Mesendoderm (in vitro differentiated cells): Measurements from ENCODE around the gene KIF17.

Source experiments
- DNase-seq: peaks from one replicate; pipeline ENCODE4 v3.0.0; 2013
- H2AK5ac ChIP-seq: 2 replicates; pipeline ENCODE4 v1.6.1; 2013; ENCODE audit warnings: low read length, inconsistent platforms
- H2BK120ac ChIP-seq: 2 replicates; pipeline ENCODE4 v1.6.1; 2013; ENCODE audit warnings: low read depth, mild to moderate bottlenecking, low read length, moderate library complexity, mixed read lengths
- H2BK15ac ChIP-seq: replicated peaks from 2 replicates; pipeline ENCODE4 v1.6.1; 2013; ENCODE audit warnings: low read depth, mild to moderate bottlenecking, moderate library complexity
- H2BK5ac ChIP-seq: 2 replicates; pipeline ENCODE4 v1.6.1; 2013; ENCODE audit warnings: low read length, inconsistent platforms
- H3K18ac ChIP-seq: 2 replicates; pipeline ENCODE4 v1.6.1; 2013; ENCODE audit warnings: mild to moderate bottlenecking, low read length, mixed read lengths
- H3K23ac ChIP-seq: one replicate; pipeline ENCODE4 v1.6.1; 2013; ENCODE audit warnings: low read length
- H3K27ac ChIP-seq: 2 replicates; pipeline ENCODE4 v1.5.1; 2013; ENCODE audit warnings: low read depth, mild to moderate bottlenecking, inconsistent platforms, low read length, moderate library complexity
- H3K27me3 ChIP-seq: 2 replicates; pipeline ENCODE4 v1.6.1; 2013; ENCODE audit warnings: low read length, control low read depth, mild to moderate bottlenecking, inconsistent platforms; ENCODE audit not compliant: insufficient read depth, poor library complexity
- H3K36me3 ChIP-seq: 2 replicates; pipeline ENCODE4 v1.6.1; 2013; ENCODE audit warnings: low read length, inconsistent platforms; ENCODE audit not compliant: control insufficient read depth, insufficient read depth
- H3K4ac ChIP-seq: one replicate; pipeline ENCODE4 v1.6.1; 2013; ENCODE audit warnings: low read depth, mild to moderate bottlenecking, low read length, moderate library complexity
- H3K4me1 ChIP-seq: 2 replicates; pipeline ENCODE4 v1.6.1; 2013; ENCODE audit warnings: low read depth, low read length, inconsistent platforms; ENCODE audit not compliant: control insufficient read depth
- H3K4me2 ChIP-seq: 2 replicates; pipeline ENCODE4 v1.6.1; 2013; ENCODE audit warnings: low read length
- H3K4me3 ChIP-seq: 2 replicates; pipeline ENCODE4 v1.5.1; 2013; ENCODE audit warnings: mild to moderate bottlenecking, low read length
- H3K56ac ChIP-seq: one replicate; pipeline ENCODE4 v1.6.1; 2013; ENCODE audit warnings: low read length
- H3K79me1 ChIP-seq: 2 replicates; pipeline ENCODE4 v1.6.1; 2013; ENCODE audit warnings: low read length, inconsistent platforms
- H3K79me2 ChIP-seq: 2 replicates; pipeline ENCODE4 v1.6.1; 2013; ENCODE audit warnings: mild to moderate bottlenecking, low read length; ENCODE audit not compliant: control insufficient read depth, insufficient read depth
- H3K9ac ChIP-seq: 2 replicates; pipeline ENCODE4 v1.6.1; 2013; ENCODE audit warnings: low read length, inconsistent platforms
- H4K5ac ChIP-seq: one replicate; pipeline ENCODE4 v1.6.1; 2013; ENCODE audit warnings: low read length
- H4K8ac ChIP-seq: one replicate; pipeline ENCODE4 v1.6.1; 2013; ENCODE audit warnings: low read depth, mild to moderate bottlenecking, control low read depth, low read length, moderate library complexity
- WGBS: extraction: QIAGEN DNeasy Blood & Tissue Kit; methylation state at CpG from one replicate; pipeline ENCODE4 v1.1.7; 2013; ENCODE audit warnings: low lambda C conversion rate, missing lambda C conversion rate; ENCODE audit not compliant: insufficient coverage; ENCODE audit errors: extremely low coverage; 5-methylcytosine and 5-hydroxymethylcytosine counted together

Gene KIF17

GRCh38 chr1:20654104-20654690, 63.6 kb downstream of the KIF17 start:
- peaks cover 29% of the 10 kb centered on the region for H3K36me3 ChIP-seq
- no peak overlapping the region for H3K4ac ChIP-seq
- no peak overlapping the region for H2BK15ac ChIP-seq
- DNase-seq = peak; percentile 40
- no peaks in the 10 kb centered on the region for H3K4me1 ChIP-seq
- H3K27me3 ChIP-seq = no peaks in the 10 kb centered on the region
- no peak overlapping the region for H3K27ac ChIP-seq
- H3K4me3 ChIP-seq = no peak overlapping the region
- H3K18ac ChIP-seq = no peak overlapping the region
- peaks cover 15% of the 10 kb centered on the region for H3K79me1 ChIP-seq
- H3K56ac ChIP-seq = no peak overlapping the region
- H3K79me2 ChIP-seq = peaks cover 16% of the 10 kb centered on the region
- no peak overlapping the region for H4K8ac ChIP-seq
- H2BK5ac ChIP-seq = no peak overlapping the region
- no peak overlapping the region for H2BK120ac ChIP-seq
- no CpG with 5 or more reads among the region's 20 CpGs for WGBS
- H4K5ac ChIP-seq = no peak overlapping the region
- H3K4me2 ChIP-seq = no peak overlapping the region
- no peak overlapping the region for H2AK5ac ChIP-seq
- H3K9ac ChIP-seq = no peak overlapping the region
- no peak overlapping the region for H3K23ac ChIP-seq

- Histone ChIP-seq H3K4me2 (no peak overlapping the region), H3K27ac (no peak overlapping the region), H2BK15ac (no peak overlapping the region), H2BK120ac (no peak overlapping the region), H3K4me1 (no peaks in the 10 kb centered on the region), H2AK5ac (no peak overlapping the region), H3K79me2 (peaks cover 3% of the 10 kb centered on the region), H3K9ac (no peak overlapping the region), H3K4me3 (no peak overlapping the region), H3K18ac (no peak overlapping the region), H3K4ac (no peak overlapping the region), H3K27me3 (no peaks in the 10 kb centered on the region), H3K36me3 (peaks cover 25% of the 10 kb centered on the region), H2BK5ac (no peak overlapping the region), H4K8ac (no peak overlapping the region), H3K56ac (no peak overlapping the region), H4K5ac (no peak overlapping the region), H3K79me1 (peaks cover 9% of the 10 kb centered on the region), H3K23ac (no peak overlapping the region)
- WGBS = no CpG with 5 or more reads among the region's 15 CpGs
- no peak for DNase-seq
Observed at GRCh38 chr1:20652300-20652699, 65.5 kb downstream of the KIF17 start.

GRCh38 chr1:20648946-20649345, 68.9 kb downstream of the KIF17 start:
- Histone ChIP-seq H3K4me1 (no peaks in the 10 kb centered on the region), H3K4me2 (no peak overlapping the region), H2AK5ac (no peak overlapping the region), H3K36me3 (peaks cover 17% of the 10 kb centered on the region), H4K8ac (no peak overlapping the region), H3K23ac (no peak overlapping the region), H3K79me2 (no peaks in the 10 kb centered on the region), H3K27me3 (no peaks in the 10 kb centered on the region), H4K5ac (no peak overlapping the region), H2BK15ac (no peak overlapping the region), H3K9ac (no peak overlapping the region), H2BK120ac (no peak overlapping the region), H3K4ac (no peak overlapping the region), H2BK5ac (no peak overlapping the region), H3K56ac (no peak overlapping the region), H3K79me1 (no peaks in the 10 kb centered on the region), H3K4me3 (no peak overlapping the region), H3K27ac (no peak overlapping the region), H3K18ac (no peak overlapping the region)
- no CpG with 5 or more reads among the region's 15 CpGs for WGBS
- DNase-seq = no peak

- peaks cover 13% of the 10 kb centered on the region for H3K36me3 ChIP-seq
Observed at GRCh38 chr1:20648438-20648837, 69.4 kb downstream of the KIF17 start.

GRCh38 chr1:20645414-20645813, 72.4 kb downstream of the KIF17 start:
- Histone ChIP-seq H3K4me3 (no peak overlapping the region), H2BK5ac (no peak overlapping the region), H3K27me3 (no peaks in the 10 kb centered on the region), H3K4ac (no peak overlapping the region), H3K4me1 (no peaks in the 10 kb centered on the region), H2BK15ac (no peak overlapping the region), H3K4me2 (no peak overlapping the region), H3K79me2 (no peaks in the 10 kb centered on the region), H2AK5ac (no peak overlapping the region), H3K56ac (no peak overlapping the region), H3K27ac (no peak overlapping the region), H3K79me1 (no peaks in the 10 kb centered on the region), H2BK120ac (no peak overlapping the region), H3K18ac (no peak overlapping the region), H3K36me3 (peaks cover 8% of the 10 kb centered on the region), H3K23ac (no peak overlapping the region), H3K9ac (no peak overlapping the region), H4K5ac (no peak overlapping the region), H4K8ac (no peak overlapping the region)
- no CpG with 5 or more reads among the region's 14 CpGs for WGBS
- no peak for DNase-seq

More at GRCh38 chr1:20648438-20648837, 69.4 kb downstream of the KIF17 start:
- H3K18ac ChIP-seq = no peak overlapping the region
- no peak overlapping the region for H3K4me2 ChIP-seq
- no peaks in the 10 kb centered on the region for H3K4me1 ChIP-seq
- no peaks in the 10 kb centered on the region for H3K79me1 ChIP-seq
- H3K9ac ChIP-seq = no peak overlapping the region
- H3K79me2 ChIP-seq = no peaks in the 10 kb centered on the region
- no peaks in the 10 kb centered on the region for H3K27me3 ChIP-seq
- H2BK15ac ChIP-seq = no peak overlapping the region
- H4K8ac ChIP-seq = no peak overlapping the region
- H4K5ac ChIP-seq = no peak overlapping the region
- H3K4ac ChIP-seq = no peak overlapping the region
- no peak overlapping the region for H2AK5ac ChIP-seq
- H2BK120ac ChIP-seq = no peak overlapping the region
- no peak for DNase-seq
- H3K23ac ChIP-seq = no peak overlapping the region
- no peak overlapping the region for H3K4me3 ChIP-seq
- no CpG with 5 or more reads among the region's 13 CpGs for WGBS
- no peak overlapping the region for H3K27ac ChIP-seq
- no peak overlapping the region for H3K56ac ChIP-seq
- H2BK5ac ChIP-seq = no peak overlapping the region

- peaks cover 10% of the 10 kb centered on the region for H3K36me3 ChIP-seq
Observed at GRCh38 chr1:20644416-20644815, 73.4 kb downstream of the KIF17 start.

More at GRCh38 chr1:20644416-20644815, 73.4 kb downstream of the KIF17 start:
- no peak for DNase-seq
- H3K4me3 ChIP-seq = no peak overlapping the region
- no CpG with 5 or more reads among the region's 13 CpGs for WGBS
- no peak overlapping the region for H3K23ac ChIP-seq
- no peaks in the 10 kb centered on the region for H3K4me1 ChIP-seq
- no peaks in the 10 kb centered on the region for H3K27me3 ChIP-seq
- no peak overlapping the region for H3K18ac ChIP-seq
- H3K4me2 ChIP-seq = no peak overlapping the region
- no peak overlapping the region for H3K9ac ChIP-seq
- H3K79me2 ChIP-seq = no peaks in the 10 kb centered on the region
- H2BK5ac ChIP-seq = no peak overlapping the region
- H2BK120ac ChIP-seq = no peak overlapping the region
- H4K5ac ChIP-seq = no peak overlapping the region
- no peak overlapping the region for H4K8ac ChIP-seq
- no peak overlapping the region for H3K27ac ChIP-seq
- H2AK5ac ChIP-seq = no peak overlapping the region
- no peak overlapping the region for H2BK15ac ChIP-seq
- no peak overlapping the region for H3K56ac ChIP-seq
- no peaks in the 10 kb centered on the region for H3K79me1 ChIP-seq
- no peak overlapping the region for H3K4ac ChIP-seq
